ENCODE results near the gene FOXN3.
"Not testable (repeated sequence)": the region's sequence is repeated elsewhere in the genome, so short reads cannot be mapped to it uniquely, and the experiment has no call there.

FOXN3 gene

DNA sequence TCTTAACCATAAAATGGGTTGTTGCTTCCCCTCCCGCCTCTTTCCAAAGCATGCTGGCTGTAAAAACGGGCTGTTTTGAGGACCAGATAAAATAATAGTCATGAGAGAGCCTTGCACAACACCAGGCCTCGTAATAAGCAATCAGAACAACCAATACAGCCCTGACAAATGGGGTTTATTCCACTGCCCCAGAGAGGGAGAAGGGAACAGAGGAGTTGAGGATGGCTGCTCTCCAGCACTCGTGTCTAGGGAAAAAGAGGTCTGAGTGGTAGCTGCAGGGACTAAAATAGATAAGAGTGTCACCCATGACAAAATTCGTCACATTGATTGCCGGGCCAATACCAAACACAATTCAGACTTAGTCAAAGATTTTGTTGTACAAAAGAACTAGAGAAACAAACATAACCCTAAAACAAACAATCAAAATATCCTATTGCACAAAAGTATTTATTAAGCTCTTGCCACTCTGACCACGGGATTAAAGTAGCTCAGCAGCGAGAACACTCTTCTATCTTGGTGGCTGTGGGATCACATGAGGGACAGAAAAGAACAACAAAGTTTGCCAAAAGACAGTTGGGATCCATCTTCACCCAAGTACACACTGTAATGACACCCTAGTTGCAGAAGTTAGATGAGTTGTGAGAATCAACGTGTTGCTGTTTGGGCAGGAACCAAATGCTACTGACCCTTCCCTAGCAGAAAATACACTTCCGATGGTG, 188.0 kb downstream of the FOXN3 start:
- no peak for DNase-seq (ENCODE audit: low read depth)

GRCh38 chr14:89227496-89227836, 189.6 kb downstream of the FOXN3 start:
- DNase-seq (ENCODE audit: low read depth), result no peak

GRCh38 chr14:89226801-89227495, 190.1 kb downstream of the FOXN3 start:
- DNase-seq (ENCODE audit: low read depth), result no peak

DNA sequence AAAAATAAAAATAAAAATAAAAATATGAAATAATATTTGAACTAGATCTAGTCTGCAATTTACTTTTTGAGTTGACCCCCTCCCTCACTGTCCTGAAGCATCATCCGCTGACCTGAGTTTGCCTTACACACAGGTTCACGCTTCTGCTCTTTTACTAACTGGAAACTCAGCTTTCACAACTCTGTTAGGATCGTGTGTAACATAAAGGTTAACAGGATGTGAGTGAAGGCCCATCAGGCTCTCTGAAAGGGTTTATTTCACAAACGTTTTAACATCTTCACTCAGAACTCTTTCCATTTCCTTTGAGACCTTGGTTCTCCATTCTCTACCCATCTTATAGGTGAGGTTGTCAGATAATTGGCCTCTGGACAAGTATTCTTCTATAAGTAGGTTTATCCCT, 191.4 kb downstream of the FOXN3 start:
- DNase-seq (ENCODE audit: low read depth), result no peak

- DNase-seq (ENCODE audit: low read depth), result no peak
Observed at GRCh38 chr14:89221109-89221810, 195.8 kb downstream of the FOXN3 start.

DNA sequence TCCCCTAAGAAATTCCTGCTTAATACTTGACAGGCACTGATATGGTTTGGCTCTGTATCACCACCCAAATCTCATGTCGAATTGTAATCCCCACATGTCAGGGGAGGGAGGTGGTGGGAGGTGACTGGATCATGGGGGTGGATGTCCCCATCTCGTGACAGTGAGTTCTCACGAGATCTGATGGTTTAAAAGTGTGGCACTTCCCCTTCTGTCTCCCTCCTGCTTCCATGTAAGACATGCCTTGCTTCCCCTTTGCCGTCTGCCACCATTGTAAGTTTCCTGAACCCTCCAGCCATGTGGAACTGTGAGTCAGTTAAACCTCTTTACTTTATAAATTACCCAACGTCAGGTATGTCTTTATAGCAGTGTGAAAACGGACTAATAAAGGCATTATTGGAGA, 198.0 kb downstream of the FOXN3 start:
- DNase-seq (ENCODE audit: low read depth), result no peak

DNA sequence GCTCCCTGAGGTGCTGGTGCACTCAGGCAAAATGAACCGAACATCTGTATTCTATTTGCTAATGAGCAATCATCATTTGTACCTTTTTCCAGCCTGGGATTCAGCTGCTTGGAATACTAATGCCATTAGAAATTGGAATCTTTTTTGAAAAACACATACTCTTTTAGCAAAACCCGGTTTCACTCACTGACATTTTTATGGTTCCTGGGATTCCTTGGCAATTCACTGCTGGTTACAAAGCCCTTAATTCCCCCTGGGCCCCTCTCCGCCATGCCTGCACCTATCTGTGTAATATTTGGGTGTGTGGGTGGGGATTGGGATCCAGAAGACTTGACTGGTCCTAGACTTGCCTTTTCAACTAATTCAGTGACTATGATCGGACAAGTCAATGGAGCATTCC, 199.1 kb downstream of the FOXN3 start:
- no peak for DNase-seq (ENCODE audit: low read depth)

DNA sequence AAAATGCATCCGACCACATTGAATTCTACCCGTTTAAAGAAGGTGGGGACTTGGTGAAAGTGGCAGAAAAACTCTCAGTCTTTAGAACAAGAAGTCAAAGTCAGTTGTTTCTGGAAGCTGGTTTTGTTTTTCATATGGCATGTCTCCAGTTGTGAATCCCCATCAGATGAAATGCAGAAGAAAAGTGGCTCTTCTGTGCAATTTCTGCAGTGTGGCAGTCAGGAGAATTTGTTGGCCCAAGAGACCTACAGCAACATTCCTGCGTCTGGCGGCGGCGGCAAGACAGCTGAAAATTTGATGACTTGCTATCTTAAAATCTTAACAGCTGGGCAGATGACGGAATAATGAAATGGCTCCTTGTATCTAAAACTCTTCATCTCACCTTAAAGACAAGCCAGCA, 201.5 kb downstream of the FOXN3 start:
- no peak for DNase-seq (ENCODE audit: low read depth)

DNA sequence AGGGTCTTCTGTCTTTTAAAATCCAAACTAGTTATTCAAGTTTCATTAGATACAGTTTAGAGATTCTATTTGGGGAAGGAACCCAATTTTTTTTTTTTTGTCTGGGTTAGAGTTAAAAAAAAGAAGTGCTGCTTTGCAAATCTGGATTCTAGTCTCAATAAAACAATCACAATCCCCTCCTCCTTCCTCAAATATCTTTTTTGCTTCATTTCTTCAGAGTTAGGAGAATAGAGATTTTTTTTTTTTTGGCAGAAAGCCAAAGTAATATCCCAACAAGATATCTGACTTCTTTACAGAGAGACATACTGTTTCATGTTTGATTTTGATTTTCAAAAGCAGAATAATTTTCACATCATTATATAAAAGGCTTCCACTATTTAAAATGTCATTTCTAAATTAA, 201.9 kb downstream of the FOXN3 start:
- DNase-seq (ENCODE audit: low read depth), result no peak

GRCh38 chr14:89214221-89214965, 202.6 kb downstream of the FOXN3 start:
- no peak for DNase-seq (ENCODE audit: low read depth)

DNA sequence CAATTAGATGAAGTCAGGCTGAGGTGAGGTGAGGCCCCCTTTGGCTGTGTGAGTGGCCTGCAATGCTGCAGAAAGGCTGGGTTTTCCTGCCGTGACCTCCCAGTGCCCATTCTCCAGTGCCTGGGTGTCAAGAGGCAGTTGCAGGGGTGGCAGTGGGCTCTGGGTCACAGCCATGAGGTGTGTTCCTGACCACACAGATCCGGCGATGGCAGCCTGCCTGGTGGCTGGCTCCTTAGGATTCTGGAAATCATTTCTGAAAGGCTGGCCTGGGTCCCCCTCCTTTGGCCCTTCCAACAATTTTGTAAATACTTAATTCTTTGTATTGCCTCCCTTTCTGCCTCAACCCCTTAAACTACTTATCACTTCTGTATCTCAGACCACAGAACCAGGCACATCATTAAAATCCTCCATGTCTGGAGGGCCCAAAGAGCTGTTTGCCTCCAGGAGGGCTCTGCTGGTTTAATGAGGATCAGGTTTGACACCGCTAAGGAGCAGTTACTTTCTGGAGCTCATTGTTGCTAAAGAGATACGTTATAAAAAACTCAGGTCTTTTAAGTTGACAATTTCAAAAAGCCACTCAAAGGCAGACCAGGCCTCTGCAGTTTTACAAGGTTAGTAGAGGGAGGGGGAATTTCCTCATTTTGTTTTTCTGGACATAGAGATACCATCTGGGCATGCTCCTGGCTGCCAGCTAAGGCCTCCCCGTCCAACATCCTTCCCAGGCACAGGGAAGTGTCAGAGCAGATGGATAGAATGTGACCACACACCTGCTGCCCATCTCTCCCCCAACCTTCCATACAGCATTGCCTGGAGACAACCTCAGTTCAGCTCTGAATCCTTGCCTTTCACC, 204.4 kb downstream of the FOXN3 start:
- DNase-seq (ENCODE audit: low read depth), result no peak

DNA sequence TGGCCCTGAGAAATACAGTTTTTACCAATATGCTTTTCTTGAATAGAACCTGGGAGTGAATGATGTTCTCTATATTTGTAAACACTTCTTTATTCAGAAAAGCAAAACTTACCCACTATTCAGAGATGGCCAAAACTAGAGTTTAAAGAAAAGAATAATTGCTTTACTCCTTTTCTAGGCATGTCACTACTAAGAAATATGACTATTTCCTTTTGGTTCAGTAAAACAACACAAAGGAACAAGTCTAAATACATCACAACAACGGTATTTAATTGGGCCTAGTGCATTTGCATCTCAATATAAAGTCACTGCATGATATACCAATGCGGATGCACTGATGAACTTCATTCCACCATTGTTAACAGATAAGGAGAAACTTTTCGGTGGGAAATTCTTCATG, 207.5 kb downstream of the FOXN3 start:
- DNase-seq (ENCODE audit: low read depth), result no peak

- no peak for DNase-seq (ENCODE audit: low read depth)
Observed at GRCh38 chr14:89207925-89208328, 209.1 kb downstream of the FOXN3 start.

DNA sequence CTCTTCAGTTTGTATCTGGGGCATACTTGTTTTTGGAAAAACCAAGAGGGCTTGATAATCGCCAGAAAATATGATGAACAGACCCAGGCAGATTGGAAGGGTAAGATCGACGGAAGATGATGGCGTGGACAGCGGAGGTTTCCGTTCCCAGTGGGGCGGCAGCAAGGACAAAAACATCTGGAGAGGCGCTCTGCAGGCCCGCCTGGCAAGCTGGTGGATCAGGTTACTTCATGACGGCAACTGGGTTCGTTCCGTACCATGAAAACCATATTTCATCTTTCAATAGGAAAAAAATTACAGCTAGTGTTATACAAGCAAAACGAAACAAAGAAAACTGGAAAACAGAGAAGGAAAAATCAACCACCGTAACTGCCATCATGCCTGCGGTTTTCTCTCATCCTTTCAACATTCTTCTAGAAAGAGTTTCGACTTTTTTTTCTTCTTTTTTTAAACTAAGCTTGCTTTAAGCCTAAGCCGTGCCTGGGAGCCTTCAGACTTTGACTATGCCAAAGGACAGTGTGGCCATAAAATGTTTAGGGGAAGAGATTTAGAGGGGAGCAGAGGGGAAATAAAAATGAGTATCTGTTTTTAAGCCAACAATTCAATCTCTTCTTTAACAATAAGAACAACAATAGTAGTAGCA, 210.5 kb downstream of the FOXN3 start:
- DNase-seq (ENCODE audit: low read depth), result no peak

DNA sequence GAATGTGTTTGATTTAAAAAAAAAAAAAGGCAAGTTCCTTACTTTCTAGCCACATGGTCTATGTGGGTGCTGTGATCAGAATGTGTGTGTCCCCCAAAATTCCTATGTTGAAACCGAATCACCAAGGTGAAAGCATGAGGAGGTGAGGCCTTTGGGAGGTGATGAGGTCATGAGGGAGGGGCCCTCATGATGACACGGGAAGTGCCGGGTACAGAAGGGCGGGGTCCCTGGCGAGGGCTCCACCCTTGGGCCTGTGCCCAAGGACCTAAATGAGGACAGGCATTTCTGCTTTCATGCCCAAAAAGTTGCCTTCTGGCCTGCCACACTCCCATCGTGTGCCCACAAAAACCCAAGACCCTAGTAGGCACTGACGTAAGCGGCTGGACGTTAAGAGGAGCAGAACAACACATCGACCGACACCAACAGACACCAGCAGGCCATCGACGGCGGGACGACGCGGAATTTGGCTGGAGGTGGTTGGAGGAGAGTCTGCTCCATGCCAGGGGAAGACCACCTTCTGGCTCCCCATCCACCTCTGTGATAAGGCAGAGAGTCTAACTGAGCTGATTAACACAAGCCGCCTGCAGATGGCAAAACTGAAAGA, 211.8 kb downstream of the FOXN3 start:
- no peak for DNase-seq (ENCODE audit: low read depth)

DNA sequence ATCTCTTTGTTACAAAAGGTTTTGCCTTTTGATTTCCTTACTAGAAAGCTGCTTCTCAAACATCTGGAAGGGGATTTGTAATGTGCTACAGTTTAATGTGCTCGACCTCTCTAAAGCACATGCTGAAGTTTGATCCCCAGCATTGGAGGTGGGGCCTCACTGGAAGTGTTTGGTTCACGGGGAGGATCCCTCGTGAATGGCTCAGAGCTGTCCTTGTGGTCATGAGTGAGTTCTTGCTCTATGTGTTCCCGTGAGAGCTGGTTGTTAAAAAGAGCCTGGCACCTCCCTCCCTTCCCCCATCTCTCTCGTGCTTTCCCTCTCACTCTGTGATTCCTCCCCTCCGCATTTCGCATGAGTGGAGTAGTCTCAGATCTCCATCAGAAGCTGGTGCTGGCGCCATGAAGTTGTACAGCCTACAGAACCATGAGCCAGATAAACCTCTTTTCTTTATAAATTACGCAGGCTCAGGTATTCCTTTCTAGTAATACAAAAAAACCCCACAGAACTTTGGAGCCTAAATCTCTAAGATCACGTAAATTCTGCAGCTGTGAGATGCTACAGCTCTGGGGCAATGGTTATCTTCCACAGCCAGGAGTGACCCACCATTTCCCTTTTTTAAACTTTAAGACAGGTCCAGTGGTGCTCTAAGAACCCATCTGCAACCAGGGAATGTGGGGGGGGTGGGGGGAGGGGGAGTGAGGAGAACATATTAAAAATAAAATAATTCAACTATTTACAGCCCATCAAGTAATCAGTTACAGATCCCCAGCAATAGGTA, 214.4 kb downstream of the FOXN3 start:
- no peak for DNase-seq (ENCODE audit: low read depth)

DNA sequence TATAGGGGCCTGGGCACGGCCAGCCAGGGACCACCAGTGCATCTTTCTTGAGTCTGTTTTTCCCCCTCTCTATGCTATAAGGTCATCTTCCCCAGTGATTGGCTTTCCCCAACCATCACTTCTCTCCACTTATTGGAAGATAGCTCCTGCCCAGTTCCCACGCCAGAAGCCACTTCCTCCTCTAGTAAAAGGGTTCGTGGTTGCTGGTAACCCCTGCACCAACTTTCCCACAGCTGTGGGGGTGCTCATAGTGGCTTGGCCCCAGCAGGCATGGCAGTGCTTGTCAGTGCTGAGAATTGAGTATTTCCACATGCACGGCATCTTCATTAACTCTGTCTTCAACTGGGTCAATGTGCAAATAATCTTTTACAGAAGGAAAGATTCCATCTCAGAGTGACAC, 215.4 kb downstream of the FOXN3 start:
- DNase-seq (ENCODE audit: low read depth), result no peak

DNA sequence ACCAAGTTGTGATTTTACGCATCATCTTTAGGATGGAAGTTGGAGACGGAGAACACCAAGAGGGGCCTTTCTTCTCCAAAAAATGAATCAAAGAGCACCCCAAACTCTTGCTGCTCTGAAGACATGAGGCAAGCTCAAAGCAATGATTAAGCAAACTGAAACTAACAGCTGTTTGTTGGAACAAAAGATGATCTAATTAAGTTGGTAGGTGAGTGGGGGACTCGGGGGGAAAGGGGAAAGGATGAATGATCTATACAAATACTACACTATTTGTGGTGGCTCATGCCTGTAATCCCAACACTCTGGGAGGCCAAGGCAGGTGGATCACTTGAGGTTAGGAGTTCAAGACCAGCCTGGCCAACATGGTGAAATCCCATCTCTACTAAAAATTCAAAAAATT, 217.7 kb downstream of the FOXN3 start:
- not testable (repeated sequence) for DNase-seq (ENCODE audit: low read depth)

DNA sequence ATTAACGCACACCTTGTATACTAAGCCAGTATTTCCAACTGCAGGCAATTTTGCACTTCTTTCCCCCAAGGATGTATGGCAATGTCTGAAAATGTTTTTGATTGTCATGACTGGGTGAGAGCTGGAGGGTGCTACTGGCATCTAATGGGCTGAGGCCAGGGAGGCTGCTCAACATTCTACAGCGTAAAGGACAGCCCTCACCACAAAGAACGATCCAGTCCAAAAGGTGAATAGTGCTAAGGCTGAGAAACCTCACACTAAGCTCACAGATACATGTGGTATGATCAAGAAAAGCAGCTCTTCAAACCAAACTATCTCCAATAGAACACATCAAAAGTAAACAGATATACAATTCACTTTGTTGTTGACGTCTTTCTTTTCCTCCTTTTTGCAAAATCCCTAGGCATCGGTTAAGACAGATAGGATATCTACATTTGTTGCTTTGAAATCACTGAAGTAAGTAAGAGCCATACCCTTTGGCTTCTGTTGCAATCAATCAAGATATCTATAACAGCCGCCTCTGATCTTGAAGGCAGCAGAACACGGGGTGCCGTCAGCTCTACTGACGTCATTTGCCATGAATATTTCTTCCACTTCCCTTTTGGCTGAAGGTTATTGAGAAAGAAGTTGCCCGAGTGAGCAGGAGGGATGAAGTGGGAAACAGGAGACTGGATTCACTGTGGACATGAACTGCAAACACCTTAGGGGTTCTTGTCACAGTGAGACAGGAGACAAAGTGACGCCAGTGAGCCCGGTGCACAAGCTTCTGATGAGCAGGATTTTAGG, 218.3 kb downstream of the FOXN3 start:
- no peak for DNase-seq (ENCODE audit: low read depth)
